ENCODE data around the gene SLC4A3. TPM values are rescaled to one million over a fixed set of nuclear protein-coding genes. Genes with fewer than 3 reads are reported as not detected.
"Not testable (repeated sequence)": the region's sequence is repeated elsewhere in the genome, so short reads cannot be mapped to it uniquely, and the experiment has no call there.

SLC4A3 gene
- total RNA-seq, 2 experiments from 2014 or later, result not detected

DNA sequence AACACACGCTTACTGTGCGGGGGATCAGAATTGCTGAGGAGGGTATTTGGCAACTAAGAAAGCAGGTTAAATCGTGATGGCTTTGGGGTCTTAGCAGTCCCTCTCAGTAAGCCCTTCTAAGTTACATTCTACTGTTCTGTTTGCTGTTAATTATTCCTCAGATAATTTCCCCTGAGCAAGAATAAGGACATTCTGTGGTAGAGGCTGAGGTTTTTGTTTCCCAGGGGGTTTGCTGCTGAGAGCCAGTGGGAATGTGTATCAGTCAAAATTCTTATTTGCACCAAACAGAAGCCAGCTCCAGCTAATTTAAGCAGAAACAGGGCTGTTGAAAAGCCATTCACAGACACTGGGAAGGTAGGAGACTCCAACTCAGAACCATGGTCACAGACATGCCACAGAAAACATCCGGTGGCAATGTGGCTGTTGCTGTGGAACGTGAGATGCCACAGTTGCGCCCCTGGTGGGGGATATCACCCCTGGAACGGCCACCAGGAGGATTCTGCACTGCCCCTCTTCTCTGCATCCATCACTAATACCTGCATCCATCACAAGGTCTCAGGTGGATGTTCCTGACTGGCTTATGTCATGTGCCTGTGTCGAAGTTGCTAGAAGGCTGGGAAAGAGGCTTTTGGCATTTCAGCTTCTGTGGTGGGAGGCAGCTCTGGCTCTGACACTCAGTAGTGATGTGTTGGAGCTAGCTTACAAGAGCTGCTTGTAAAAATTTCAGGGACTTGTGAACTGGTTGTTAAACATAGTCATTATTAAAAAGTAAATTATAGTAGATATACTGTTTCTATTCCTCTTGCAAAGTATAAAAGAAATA is 23.2 kb downstream of the SLC4A3 start:
- no peak overlapping the region for H3K4me3 Mint-ChIP-seq
- POLR2A ChIA-PET, result no interaction called here
- CTCF ChIA-PET, result interaction anchor here (0.6 to 1.6 kb wide), 4 partner anchors 39 to 91 kb away, joined by 3 read pairs; no protein-coding TSS in a partner anchor

GRCh38 chr2:219651656-219652055 is 24.2 kb downstream of the SLC4A3 start:
- H3K4me1 Mint-ChIP-seq; H3K4me3 Mint-ChIP-seq; H3K36me3 Mint-ChIP-seq (ENCODE audit: low read depth); H3K27ac Mint-ChIP-seq; H3K9me3 Mint-ChIP-seq; POLR2A ChIA-PET; DNase-seq: not testable (repeated sequence)
- H3K27me3 Mint-ChIP-seq, result peaks cover 26% of the 10 kb centered on the region
- CTCF ChIA-PET, result interaction anchor here (1.1 to 1.6 kb wide), 3 partner anchors 9 to 91 kb away, joined by 3 read pairs; no protein-coding TSS in a partner anchor

More for the DNA sequence above, 23.2 kb downstream of the SLC4A3 start:
- Mint-ChIP-seq H3K27me3 (peaks cover 22% of the 10 kb centered on the region), H3K9me3 (no peaks in the 10 kb centered on the region), H3K36me3 (ENCODE audit: low read depth) (no peaks in the 10 kb centered on the region), H3K4me1 (no peaks in the 10 kb centered on the region), H3K27ac (no peak overlapping the region)
- no peak for DNase-seq

DNA sequence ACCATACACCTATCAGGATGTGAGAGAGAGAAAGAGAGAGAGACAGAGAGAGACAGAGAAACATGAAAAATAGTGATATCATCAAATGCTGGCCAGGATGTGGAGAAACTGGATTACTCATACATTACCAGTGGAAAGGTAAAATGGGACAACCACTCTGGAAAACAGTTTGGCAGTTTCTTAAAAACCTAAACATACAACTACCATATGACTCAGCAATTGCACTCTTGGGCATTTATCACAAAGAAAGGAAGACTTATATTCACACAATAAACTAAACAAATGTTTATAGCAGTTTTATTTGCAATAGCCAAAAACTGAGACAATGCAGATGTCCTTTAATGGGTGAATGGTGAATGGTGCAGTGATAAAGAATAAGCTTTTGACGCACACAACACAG is 29.1 kb downstream of the SLC4A3 start:
- no peak for DNase-seq
- H3K9me3 Mint-ChIP-seq, result no peaks in the 10 kb centered on the region
- no peaks in the 10 kb centered on the region for H3K36me3 Mint-ChIP-seq (ENCODE audit: low read depth)
- no peak overlapping the region for H3K4me3 Mint-ChIP-seq
- H3K27me3 Mint-ChIP-seq, result peaks cover 36% of the 10 kb centered on the region
- no peaks in the 10 kb centered on the region for H3K4me1 Mint-ChIP-seq
- POLR2A ChIA-PET, result no interaction called here
- CTCF ChIA-PET, result no interaction called here
- no peak overlapping the region for H3K27ac Mint-ChIP-seq

GRCh38 chr2:219658196-219658846 is 30.9 kb downstream of the SLC4A3 start:
- Mint-ChIP-seq H3K27ac (no peak overlapping the region), H3K36me3 (ENCODE audit: low read depth) (no peaks in the 10 kb centered on the region), H3K4me1 (no peaks in the 10 kb centered on the region), H3K9me3 (no peaks in the 10 kb centered on the region), H3K4me3 (no peak overlapping the region), H3K27me3 (peaks cover 35% of the 10 kb centered on the region)
- ChIA-PET CTCF (interaction anchor here (1.4 kb wide), 1 partner anchor 31 kb away, joined by 3 read pairs; no protein-coding TSS in a partner anchor), POLR2A (no interaction called here)
- no peak for DNase-seq

DNA sequence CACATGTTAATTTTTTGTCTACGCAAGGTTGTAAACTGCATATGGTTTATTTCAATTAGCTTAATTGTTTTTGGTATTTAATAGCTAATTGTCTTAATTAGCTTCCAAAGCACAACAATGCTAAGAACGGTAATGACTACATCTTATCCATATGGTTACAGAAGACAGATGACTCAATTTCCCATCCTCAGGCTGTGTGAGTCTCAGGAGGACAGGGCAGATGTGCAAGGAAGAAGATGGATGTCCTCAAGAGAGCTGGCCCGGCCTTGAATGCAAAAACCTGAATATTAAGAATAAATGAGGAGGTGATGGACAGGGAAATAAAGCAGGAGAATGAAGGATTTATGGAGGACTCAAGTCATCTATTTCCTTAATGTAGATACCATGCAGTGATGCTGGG is 31.4 kb downstream of the SLC4A3 start:
- no peaks in the 10 kb centered on the region for H3K36me3 Mint-ChIP-seq (ENCODE audit: low read depth)
- no peaks in the 10 kb centered on the region for H3K4me1 Mint-ChIP-seq
- no peak overlapping the region for H3K27ac Mint-ChIP-seq
- H3K9me3 Mint-ChIP-seq, result no peaks in the 10 kb centered on the region
- POLR2A ChIA-PET, result no interaction called here
- CTCF ChIA-PET, result interaction anchor here (0.6 to 1.4 kb wide), 2 partner anchors 30 to 364 kb away, joined by 3 read pairs; no protein-coding TSS in a partner anchor
- H3K27me3 Mint-ChIP-seq, result peaks cover 30% of the 10 kb centered on the region
- no peak overlapping the region for H3K4me3 Mint-ChIP-seq
- no peak for DNase-seq

DNA sequence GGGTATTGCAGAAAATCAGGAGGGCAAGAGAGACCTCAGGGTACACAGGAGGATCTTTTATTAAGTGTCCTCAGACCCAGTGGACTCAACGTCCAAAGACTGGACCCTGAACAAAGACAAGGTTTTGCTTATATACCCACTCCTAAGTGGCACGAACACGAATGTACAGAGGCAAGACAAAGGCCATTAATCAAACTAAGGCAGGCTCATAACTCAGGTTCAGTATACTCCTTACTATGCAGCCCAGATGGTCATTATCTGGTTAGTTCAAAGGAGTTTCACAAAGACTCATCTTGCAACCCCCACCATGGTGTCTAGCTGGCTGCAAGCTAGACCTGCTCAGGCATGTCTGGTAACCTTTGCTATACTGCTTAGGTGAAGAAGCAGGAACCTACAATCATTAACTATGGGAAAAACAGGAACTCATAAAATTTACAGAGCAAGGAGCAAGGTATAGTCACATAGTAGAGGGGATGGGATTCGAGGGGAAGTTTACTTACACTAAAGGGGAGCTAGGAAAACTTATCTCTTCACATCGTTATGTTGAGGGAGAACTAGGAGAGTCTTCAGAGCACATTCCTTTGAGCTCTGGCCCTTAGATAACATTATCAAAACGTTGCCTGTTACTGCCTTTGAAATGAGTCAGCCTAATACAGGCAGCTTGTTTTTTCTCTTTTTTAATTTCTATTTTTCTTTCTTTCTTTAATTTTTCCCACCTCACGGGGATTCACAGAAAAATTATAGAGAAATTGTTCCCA is 33.9 kb downstream of the SLC4A3 start:
- POLR2A ChIA-PET, result no interaction called here
- Mint-ChIP-seq H3K9me3 (no peaks in the 10 kb centered on the region), H3K27me3 (peaks cover 23% of the 10 kb centered on the region), H3K36me3 (ENCODE audit: low read depth) (no peaks in the 10 kb centered on the region), H3K27ac (no peak overlapping the region), H3K4me3 (no peak overlapping the region), H3K4me1 (no peaks in the 10 kb centered on the region)
- CTCF ChIA-PET, result no interaction called here
- DNase-seq, result no peak

DNA sequence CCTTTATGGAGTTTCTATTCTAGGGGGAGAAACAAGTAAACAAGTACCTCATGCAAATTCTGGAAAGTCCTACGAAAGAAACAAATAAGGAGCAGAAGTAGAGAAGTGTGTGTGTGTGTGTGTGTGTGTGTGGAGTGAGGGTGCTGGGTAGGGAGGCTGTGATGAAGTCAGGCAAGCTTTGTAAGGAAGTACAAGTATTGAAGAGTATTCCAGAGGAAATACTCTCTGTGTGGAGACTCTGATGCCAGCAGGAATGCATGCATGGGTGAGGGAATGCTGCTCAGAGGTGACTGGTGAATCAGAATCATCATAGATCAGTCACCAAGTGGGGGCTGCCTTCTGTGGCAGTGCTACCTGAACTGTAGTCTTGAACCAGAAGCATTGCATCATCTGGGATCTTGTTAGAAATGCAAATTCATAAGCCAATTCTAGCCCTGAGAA is 34.5 kb downstream of the SLC4A3 start:
- DNase-seq, result no peak
- Mint-ChIP-seq H3K9me3 (no peaks in the 10 kb centered on the region), H3K4me3 (no peak overlapping the region), H3K27me3 (peaks cover 18% of the 10 kb centered on the region), H3K4me1 (no peaks in the 10 kb centered on the region), H3K36me3 (ENCODE audit: low read depth) (no peaks in the 10 kb centered on the region), H3K27ac (no peak overlapping the region)
- ChIA-PET POLR2A (no interaction called here), CTCF (no interaction called here)

DNA sequence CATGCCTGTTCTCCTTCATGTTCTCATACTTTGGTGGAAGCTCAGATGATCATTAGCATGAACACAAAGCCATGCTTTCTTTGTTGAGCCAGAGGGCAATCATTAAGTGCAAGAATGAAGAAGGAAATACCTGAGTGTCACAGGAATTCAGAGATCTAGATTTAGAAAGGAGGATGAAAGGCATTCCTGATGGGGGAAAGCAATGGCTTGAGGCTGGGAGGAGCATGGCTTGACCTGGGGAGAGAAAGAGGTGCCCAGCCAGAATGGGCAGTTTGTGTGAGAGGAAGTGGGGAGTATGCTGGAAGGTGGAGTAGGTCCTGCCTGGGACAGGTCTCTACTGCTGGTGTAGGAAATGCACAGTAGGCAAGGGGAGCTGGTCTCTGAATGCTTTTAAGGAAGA is 35.1 kb downstream of the SLC4A3 start:
- Mint-ChIP-seq H3K27me3 (peaks cover 13% of the 10 kb centered on the region), H3K4me1 (no peaks in the 10 kb centered on the region), H3K9me3 (no peaks in the 10 kb centered on the region), H3K27ac (no peak overlapping the region), H3K36me3 (ENCODE audit: low read depth) (no peaks in the 10 kb centered on the region), H3K4me3 (no peak overlapping the region)
- no peak for DNase-seq
- ChIA-PET CTCF (no interaction called here), POLR2A (no interaction called here)

GRCh38 chr2:219663116-219663762 is 35.8 kb downstream of the SLC4A3 start:
- POLR2A ChIA-PET, result no interaction called here
- Mint-ChIP-seq H3K27ac (no peak overlapping the region), H3K27me3 (peaks cover 11% of the 10 kb centered on the region), H3K4me3 (no peak overlapping the region), H3K4me1 (no peaks in the 10 kb centered on the region), H3K36me3 (ENCODE audit: low read depth) (no peaks in the 10 kb centered on the region), H3K9me3 (no peaks in the 10 kb centered on the region)
- DNase-seq, result no peak
- CTCF ChIA-PET, result no interaction called here

DNA sequence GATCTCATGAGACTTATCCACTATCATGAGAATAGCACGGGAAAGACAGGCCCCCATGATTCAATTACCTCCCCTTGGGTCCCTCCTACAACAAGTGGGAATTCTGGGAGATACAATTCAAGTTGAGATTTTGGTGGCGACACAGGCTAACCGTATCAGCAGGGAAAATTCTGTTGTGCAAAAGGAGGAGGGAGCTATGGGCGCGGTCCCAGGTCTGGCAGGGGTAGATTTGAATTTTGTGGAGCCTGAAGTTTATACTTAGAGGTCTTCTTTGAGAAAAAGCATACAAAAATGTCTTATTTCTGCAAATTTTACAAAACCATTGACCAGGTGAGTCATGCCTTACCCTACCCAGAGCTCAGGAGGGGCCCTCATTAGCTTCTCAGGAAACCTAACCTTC is 36.6 kb downstream of the SLC4A3 start:
- Mint-ChIP-seq H3K27ac (no peak overlapping the region), H3K4me3 (no peak overlapping the region), H3K27me3 (peaks cover 9% of the 10 kb centered on the region), H3K9me3 (no peaks in the 10 kb centered on the region), H3K4me1 (no peaks in the 10 kb centered on the region), H3K36me3 (ENCODE audit: low read depth) (no peaks in the 10 kb centered on the region)
- CTCF ChIA-PET, result no interaction called here
- POLR2A ChIA-PET, result no interaction called here
- no peak for DNase-seq

GRCh38 chr2:219664944-219665343 is 37.5 kb downstream of the SLC4A3 start:
- ChIA-PET CTCF (no interaction called here), POLR2A (no interaction called here)
- Mint-ChIP-seq H3K27me3 (peaks cover 7% of the 10 kb centered on the region), H3K27ac (no peak overlapping the region), H3K36me3 (ENCODE audit: low read depth) (no peaks in the 10 kb centered on the region), H3K4me1 (no peaks in the 10 kb centered on the region), H3K9me3 (no peaks in the 10 kb centered on the region), H3K4me3 (no peak overlapping the region)
- no peak for DNase-seq

- CTCF ChIA-PET, result no interaction called here
- Mint-ChIP-seq H3K27ac (no peak overlapping the region), H3K27me3 (peaks cover 5% of the 10 kb centered on the region), H3K9me3 (no peaks in the 10 kb centered on the region), H3K4me3 (no peak overlapping the region), H3K4me1 (no peaks in the 10 kb centered on the region), H3K36me3 (ENCODE audit: low read depth) (no peaks in the 10 kb centered on the region)
- no peak for DNase-seq
- POLR2A ChIA-PET, result no interaction called here
These were observed 38.5 kb downstream of the SLC4A3 start for GRCh38 chr2:219665926-219666325.

DNA sequence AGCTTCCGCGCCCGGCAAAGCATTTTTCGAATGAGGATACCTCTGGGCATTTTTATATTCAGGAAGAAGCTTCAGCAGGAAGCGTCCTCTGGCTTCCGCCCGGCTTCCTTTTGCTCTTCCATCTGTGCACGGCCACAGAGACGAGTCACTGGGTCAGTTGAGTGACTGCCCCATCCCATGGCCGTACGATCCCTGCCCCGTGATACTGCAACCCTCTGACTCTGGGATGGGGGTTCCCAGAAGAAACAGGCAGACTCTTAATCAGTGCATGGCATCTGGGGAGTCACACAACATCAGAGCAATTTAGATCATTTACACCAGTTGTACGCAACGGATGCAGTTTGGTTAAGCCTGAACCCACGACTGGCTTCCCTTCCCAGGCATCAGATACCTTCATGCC is 40.9 kb downstream of the SLC4A3 start:
- ChIA-PET CTCF (interaction anchor here (1.2 kb wide), 1 partner anchor 19 kb away, joined by 4 read pairs; no protein-coding TSS in a partner anchor), POLR2A (no interaction called here)
- Mint-ChIP-seq H3K27me3 (no peaks in the 10 kb centered on the region), H3K27ac (no peak overlapping the region), H3K4me1 (no peaks in the 10 kb centered on the region), H3K36me3 (ENCODE audit: low read depth) (no peaks in the 10 kb centered on the region), H3K9me3 (no peaks in the 10 kb centered on the region), H3K4me3 (no peak overlapping the region)
- DNase-seq, result no peak

All from activated CD4-positive, alpha-beta memory T cell treated with anti-CD3 and anti-CD28 coated beads, Interleukin-2, amount 10 ng/mL, durations not matched to agents 7 days and 5 days (primary cell).